ENCODE measurements around the gene TMEM44.

GRCh38 chr3:194602669-194603171 is 30.5 kb downstream of the TMEM44 start:
- no peak for TF ChIP-seq EZH2 (IDR thresholded peaks at IDR 0.05; ENCODE audit: low read length)
- TF ChIP-seq, protein P1, sequence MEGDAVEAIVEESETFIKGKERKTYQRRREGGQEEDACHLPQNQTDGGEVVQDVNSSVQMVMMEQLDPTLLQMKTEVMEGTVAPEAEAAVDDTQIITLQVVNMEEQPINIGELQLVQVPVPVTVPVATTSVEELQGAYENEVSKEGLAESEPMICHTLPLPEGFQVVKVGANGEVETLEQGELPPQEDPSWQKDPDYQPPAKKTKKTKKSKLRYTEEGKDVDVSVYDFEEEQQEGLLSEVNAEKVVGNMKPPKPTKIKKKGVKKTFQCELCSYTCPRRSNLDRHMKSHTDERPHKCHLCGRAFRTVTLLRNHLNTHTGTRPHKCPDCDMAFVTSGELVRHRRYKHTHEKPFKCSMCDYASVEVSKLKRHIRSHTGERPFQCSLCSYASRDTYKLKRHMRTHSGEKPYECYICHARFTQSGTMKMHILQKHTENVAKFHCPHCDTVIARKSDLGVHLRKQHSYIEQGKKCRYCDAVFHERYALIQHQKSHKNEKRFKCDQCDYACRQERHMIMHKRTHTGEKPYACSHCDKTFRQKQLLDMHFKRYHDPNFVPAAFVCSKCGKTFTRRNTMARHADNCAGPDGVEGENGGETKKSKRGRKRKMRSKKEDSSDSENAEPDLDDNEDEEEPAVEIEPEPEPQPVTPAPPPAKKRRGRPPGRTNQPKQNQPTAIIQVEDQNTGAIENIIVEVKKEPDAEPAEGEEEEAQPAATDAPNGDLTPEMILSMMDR (optimal IDR thresholded peaks at IDR 0.05 in 1 of 3, IDR thresholded peaks at IDR 0.05 in 1 of 3, conservative IDR thresholded peaks at IDR 0.05 in 1 of 3; ENCODE audit: extremely low read depth in 1 of 3, insufficient read depth in 2 of 3, low read length in 3 of 3) = no peak
